Mesothelial cell of epicardium (in vitro differentiated cells): ENCODE measurements around the gene ADSS1. TPM values are rescaled to one million over a fixed set of nuclear protein-coding genes. Genes with fewer than 3 reads are reported as not detected.

Experiments
- DNase-seq, 2 experiments: peaks; one replicate each; pipeline ENCODE4 v3.0.0; 2021; ENCODE audit warnings: low spot score in 2 of 2; ENCODE audit not compliant: unreplicated experiment in 2 of 2
- H3K27ac Mint-ChIP-seq: 2 replicates; pipeline ENCODE4 v1.8.0; 2021; ENCODE audit warnings: mixed read lengths
- H3K27me3 Mint-ChIP-seq: 2 replicates; pipeline ENCODE4 v1.8.0; 2021; ENCODE audit warnings: low read depth, mixed read lengths
- H3K36me3 Mint-ChIP-seq: 2 replicates; pipeline ENCODE4 v1.8.0; 2021; ENCODE audit warnings: mixed read lengths
- H3K4me1 Mint-ChIP-seq: 2 replicates; pipeline ENCODE4 v1.8.0; 2021; ENCODE audit warnings: mixed read lengths
- H3K4me3 Mint-ChIP-seq: 2 replicates; pipeline ENCODE4 v1.8.0; 2021; ENCODE audit warnings: mild to moderate bottlenecking, moderate library complexity, mixed read lengths
- H3K9me3 Mint-ChIP-seq: 2 replicates; pipeline ENCODE4 v1.8.0; 2021; ENCODE audit warnings: mixed read lengths
- CTCF ChIP-seq: fragments of 200-600 bp; sonication (generic); IDR thresholded peaks from one replicate; pipeline ENCODE4 v1.5.0; 2021; ENCODE audit warnings: antibody characterized with exemption; ENCODE audit not compliant: unreplicated experiment
- total RNA-seq: library from RNA; stranded (reverse); gene quantifications from 3 replicates; pipeline ENCODE4 v1.2.1, GENCODE V29; 2021

The ADSS1 gene
- total RNA-seq, 1 donor from 2014 or later = 17.1 TPM

GRCh38 chr14:104719343-104719742 lies 4.7 kb upstream of the ADSS1 start:
- Mint-ChIP-seq H3K27me3 (no peaks in the 10 kb centered on the region), H3K4me3 (no peak overlapping the region), H3K4me1 (no peaks in the 10 kb centered on the region), H3K36me3 (peaks cover 21% of the 10 kb centered on the region), H3K9me3 (no peaks in the 10 kb centered on the region), H3K27ac (no peak overlapping the region)
- no peak for DNase-seq
- no peak for TF ChIP-seq CTCF

GRCh38 chr14:104721505-104722431 lies 2.3 kb upstream of the ADSS1 start:
- Mint-ChIP-seq H3K9me3 (no peaks in the 10 kb centered on the region), H3K36me3 (peaks cover 15% of the 10 kb centered on the region), H3K27me3 (no peaks in the 10 kb centered on the region), H3K4me1 (peaks cover 5% of the 10 kb centered on the region), H3K27ac (no peak overlapping the region), H3K4me3 (no peak overlapping the region)
- no peak for DNase-seq
- no peak for TF ChIP-seq CTCF

GRCh38 chr14:104722938-104723650 lies 935 bp upstream of the ADSS1 start:
- Mint-ChIP-seq H3K4me1 (peaks cover 5% of the 10 kb centered on the region), H3K4me3 (no peak overlapping the region), H3K9me3 (no peaks in the 10 kb centered on the region), H3K36me3 (peaks cover 8% of the 10 kb centered on the region), H3K27ac (no peak overlapping the region), H3K27me3 (peaks cover 3% of the 10 kb centered on the region)
- DNase-seq = no peak
- no peak for TF ChIP-seq CTCF

GRCh38 chr14:104724407-104724980 lies 465 bp downstream of the ADSS1 start:
- no peak for TF ChIP-seq CTCF
- Mint-ChIP-seq H3K9me3 (no peaks in the 10 kb centered on the region), H3K4me1 (peaks cover 5% of the 10 kb centered on the region), H3K27ac (no peak overlapping the region), H3K4me3 (peak overlapping the region; percentile 84), H3K27me3 (peaks cover 5% of the 10 kb centered on the region), H3K36me3 (peaks cover 7% of the 10 kb centered on the region)
- no peak for DNase-seq

GRCh38 chr14:104724981-104725771 lies 1.1 kb downstream of the ADSS1 start:
- Mint-ChIP-seq H3K36me3 (peaks cover 2% of the 10 kb centered on the region), H3K4me1 (peaks cover 5% of the 10 kb centered on the region), H3K27me3 (peaks cover 5% of the 10 kb centered on the region), H3K27ac (peak overlapping the region; percentile 89), H3K4me3 (peak overlapping the region; percentile 84), H3K9me3 (no peaks in the 10 kb centered on the region)
- peak in 1 of 2 experiments; percentile 45 for DNase-seq
- no peak for TF ChIP-seq CTCF
